ENCODE data around the gene SUCLG2.

GRCh38 chr3:67534594-67534993 lies 119.8 kb downstream of the SUCLG2 start:
- TF ChIP-seq, protein P1, sequence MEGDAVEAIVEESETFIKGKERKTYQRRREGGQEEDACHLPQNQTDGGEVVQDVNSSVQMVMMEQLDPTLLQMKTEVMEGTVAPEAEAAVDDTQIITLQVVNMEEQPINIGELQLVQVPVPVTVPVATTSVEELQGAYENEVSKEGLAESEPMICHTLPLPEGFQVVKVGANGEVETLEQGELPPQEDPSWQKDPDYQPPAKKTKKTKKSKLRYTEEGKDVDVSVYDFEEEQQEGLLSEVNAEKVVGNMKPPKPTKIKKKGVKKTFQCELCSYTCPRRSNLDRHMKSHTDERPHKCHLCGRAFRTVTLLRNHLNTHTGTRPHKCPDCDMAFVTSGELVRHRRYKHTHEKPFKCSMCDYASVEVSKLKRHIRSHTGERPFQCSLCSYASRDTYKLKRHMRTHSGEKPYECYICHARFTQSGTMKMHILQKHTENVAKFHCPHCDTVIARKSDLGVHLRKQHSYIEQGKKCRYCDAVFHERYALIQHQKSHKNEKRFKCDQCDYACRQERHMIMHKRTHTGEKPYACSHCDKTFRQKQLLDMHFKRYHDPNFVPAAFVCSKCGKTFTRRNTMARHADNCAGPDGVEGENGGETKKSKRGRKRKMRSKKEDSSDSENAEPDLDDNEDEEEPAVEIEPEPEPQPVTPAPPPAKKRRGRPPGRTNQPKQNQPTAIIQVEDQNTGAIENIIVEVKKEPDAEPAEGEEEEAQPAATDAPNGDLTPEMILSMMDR (IDR thresholded peaks at IDR 0.05; ENCODE audit: insufficient read depth, low read length): no peak
- no peak for TF ChIP-seq POLR2AphosphoS5 (IDR thresholded peaks at IDR 0.05; ENCODE audit: low read depth)

Data from HL-60 (cell line).